ENCODE results near the gene IER5L.
"Not testable (repeated sequence)": the region's sequence is repeated elsewhere in the genome, so short reads cannot be mapped to it uniquely, and the experiment has no call there.

IER5L gene

DNA sequence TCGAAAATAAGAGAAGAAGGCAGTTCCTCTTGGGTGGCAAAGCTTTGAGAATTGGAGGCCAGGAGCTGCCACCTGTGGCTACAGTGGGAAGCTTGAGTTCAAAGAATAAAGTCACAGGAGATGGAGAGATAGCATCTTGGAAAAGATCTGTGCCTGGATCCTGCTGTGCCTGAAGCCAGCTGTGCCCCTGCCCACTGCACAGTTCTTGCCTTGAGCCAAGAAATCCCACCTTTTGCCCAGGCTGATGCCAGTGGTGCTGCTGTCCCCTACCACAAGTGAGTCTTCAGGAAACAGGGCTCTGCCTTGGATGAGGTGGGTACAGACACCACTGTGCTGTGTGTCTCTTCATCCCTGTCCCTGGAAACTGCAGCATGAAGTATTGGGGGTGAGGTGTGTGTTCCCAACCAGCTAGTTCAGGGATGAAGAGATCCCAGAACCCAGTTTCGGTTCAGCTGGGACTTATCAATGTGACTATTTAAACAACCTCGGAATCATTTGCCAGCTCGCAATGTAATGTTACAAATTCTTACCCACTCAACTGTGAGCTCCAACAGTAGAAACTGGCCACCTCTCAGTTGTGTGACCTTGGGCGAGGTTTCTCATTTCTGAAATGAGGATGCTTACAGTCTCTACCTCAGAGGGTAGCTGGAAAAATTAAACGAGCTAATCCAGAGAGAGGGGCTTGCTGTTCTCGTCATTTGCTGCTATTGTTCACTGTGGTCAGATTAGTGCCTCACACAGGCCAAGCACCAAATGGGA, 5.9 kb downstream of the IER5L start:
- no peak for DNase-seq (ENCODE audit: low read depth)
- TF ChIP-seq, protein P1, sequence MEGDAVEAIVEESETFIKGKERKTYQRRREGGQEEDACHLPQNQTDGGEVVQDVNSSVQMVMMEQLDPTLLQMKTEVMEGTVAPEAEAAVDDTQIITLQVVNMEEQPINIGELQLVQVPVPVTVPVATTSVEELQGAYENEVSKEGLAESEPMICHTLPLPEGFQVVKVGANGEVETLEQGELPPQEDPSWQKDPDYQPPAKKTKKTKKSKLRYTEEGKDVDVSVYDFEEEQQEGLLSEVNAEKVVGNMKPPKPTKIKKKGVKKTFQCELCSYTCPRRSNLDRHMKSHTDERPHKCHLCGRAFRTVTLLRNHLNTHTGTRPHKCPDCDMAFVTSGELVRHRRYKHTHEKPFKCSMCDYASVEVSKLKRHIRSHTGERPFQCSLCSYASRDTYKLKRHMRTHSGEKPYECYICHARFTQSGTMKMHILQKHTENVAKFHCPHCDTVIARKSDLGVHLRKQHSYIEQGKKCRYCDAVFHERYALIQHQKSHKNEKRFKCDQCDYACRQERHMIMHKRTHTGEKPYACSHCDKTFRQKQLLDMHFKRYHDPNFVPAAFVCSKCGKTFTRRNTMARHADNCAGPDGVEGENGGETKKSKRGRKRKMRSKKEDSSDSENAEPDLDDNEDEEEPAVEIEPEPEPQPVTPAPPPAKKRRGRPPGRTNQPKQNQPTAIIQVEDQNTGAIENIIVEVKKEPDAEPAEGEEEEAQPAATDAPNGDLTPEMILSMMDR (conservative IDR thresholded peaks at IDR 0.05; ENCODE audit: low read depth, low read length): no peak
- no peak overlapping the region for H3K4me3 ChIP-seq (ENCODE audit: low read length)

DNA sequence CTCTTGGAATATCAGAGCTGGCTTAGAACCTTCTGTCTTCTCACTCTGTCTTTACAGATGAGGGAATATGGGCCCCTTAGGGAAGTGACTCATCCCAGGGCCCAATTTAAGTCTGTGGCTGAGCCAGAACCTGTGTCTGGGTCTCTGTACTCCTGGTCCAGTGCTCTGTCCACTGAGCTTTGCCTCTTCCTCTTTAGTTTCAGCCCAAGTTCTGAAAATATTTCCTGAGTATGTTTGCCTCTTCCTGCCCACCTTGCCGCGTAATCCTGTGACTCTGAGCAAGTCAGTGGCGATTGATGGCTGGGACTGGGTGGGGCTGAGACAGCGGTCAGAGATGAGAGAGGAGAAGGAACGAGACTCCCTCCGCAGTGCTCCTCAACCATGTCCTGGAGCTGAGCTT, 7.8 kb downstream of the IER5L start:
- TF ChIP-seq, protein P1 (conservative IDR thresholded peaks at IDR 0.05; ENCODE audit: low read depth, low read length): no peak
- no peak for DNase-seq (ENCODE audit: low read depth)
- no peak overlapping the region for H3K4me3 ChIP-seq (ENCODE audit: low read length)

DNA sequence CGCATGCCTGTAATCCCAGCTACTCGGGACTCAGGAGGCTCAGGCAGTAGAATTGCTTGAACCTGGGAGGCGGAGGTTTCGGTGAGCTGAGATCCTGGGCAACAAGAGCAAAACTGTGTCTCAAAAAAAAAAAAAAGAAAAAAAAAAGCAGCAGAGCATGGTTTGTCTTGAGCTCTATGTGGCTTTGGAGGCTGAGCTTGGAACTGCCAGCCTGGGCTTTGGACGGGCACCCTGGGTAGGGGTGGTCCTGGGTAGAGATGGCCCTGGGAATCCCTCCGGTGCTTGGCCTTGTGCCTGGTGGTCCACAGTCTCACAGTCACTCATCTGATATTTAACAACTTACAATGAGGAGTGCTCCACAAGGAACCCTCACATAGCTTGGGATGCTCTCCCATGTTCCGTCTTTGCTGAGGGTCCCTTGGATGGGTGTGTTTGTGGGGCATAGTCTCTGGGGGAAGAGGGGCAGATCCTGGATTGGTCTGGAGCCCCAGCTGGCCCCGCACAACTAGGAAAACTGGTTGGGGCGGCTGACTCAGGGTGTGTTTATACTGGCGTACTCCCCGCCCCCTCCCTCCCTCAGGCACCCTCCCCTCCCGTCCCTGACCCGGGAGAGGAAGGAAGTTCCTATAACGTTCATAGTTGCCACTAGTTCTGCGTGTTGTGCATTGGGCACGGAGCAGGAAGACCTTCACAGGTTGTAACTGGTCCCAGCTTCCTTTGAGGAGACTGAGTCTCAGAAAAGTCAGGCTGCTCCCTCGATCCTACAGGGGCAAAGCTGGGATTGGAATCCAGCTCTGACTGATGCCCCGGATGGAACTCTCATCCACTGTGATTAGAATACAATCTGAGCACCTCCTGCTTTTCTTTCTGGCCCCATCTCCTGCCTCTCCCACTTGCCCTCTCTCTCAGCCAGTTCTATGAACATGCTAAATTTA, 11.2 kb downstream of the IER5L start:
- H3K4me3 ChIP-seq (ENCODE audit: low read length): no peak overlapping the region
- TF ChIP-seq, protein P1 (conservative IDR thresholded peaks at IDR 0.05; ENCODE audit: low read depth, low read length): no peak
- no peak for DNase-seq (ENCODE audit: low read depth)

DNA sequence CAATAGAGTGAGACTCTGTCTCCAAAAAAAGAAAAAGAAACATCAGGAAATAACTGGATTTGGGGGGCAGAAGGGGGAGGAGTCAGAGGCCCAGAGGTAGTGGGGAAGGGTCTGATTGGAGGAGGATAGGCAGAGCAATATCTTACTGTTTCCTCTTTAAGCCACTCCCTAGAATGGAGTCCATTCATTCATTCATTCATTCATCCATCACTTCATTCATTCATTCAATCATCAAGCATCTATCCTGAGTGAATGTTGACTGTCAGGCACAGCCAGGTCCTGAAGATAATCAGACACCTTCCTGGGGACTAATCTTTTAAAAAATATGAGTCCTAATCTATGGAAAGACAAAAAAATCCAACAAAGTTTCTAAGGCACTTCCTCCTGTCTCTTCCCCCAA, 12.9 kb downstream of the IER5L start:
- no peak for DNase-seq (ENCODE audit: low read depth)
- H3K4me3 ChIP-seq (ENCODE audit: low read length): no peak overlapping the region
- TF ChIP-seq, protein P1 (conservative IDR thresholded peaks at IDR 0.05; ENCODE audit: low read depth, low read length): no peak

DNA sequence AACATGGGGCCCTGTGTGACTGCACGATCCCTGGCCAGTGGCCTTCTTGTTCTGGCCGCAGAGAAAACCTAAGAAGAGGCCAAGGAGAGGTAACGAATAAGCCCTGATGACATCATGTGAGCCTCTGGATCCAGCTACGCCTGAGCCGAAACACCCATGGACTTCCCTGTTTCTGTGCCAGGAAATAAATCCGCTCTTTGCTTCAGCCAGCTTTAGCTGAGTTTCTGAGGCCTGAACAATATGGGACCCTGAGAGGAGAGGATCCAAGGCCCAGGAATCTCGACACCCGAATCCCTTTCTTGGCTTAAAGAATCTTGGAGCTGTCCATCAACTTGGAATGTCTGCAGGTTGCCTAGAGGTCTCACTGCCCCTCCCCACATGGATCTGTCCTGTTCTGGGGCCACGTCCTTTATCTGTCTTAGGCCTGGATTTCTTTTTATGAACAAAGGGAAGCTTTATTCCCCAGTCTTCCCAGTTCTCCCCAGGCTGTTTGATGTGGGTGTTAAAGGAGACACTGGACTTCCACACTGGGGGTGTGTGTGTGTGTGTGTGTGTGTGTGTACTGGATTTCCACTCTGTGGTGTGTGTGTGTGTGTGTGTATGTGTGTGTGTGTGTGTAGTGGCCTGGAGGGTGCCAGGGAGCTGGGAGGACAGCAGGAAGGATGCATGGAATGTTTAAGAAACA, 13.7 kb downstream of the IER5L start:
- H3K4me3 ChIP-seq (ENCODE audit: low read length): no peak overlapping the region
- DNase-seq (ENCODE audit: low read depth): peak; percentile 97
- TF ChIP-seq, protein P1 (conservative IDR thresholded peaks at IDR 0.05; ENCODE audit: low read depth, low read length): no peak

DNA sequence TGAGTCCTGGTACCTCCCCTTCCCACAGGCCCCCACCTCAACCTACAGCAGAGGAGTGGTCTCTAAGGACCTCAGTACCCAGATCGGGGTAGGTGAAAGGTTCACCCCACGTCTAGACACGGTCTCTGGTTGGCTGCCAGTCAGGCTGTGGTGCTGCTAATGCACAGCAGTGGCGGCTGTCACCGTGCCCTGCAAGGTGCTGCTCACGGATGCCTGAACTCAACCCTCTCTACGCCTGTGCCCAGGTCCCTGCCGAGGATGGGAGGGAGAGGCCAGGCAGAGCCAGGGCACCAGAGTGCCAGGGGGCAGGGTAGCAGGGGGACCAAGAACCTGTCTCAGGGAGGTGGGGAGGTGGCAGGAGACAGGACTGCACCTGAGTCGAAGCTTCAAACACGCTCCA, 14.3 kb downstream of the IER5L start:
- TF ChIP-seq, protein P1 (conservative IDR thresholded peaks at IDR 0.05; ENCODE audit: low read depth, low read length): no peak

DNA sequence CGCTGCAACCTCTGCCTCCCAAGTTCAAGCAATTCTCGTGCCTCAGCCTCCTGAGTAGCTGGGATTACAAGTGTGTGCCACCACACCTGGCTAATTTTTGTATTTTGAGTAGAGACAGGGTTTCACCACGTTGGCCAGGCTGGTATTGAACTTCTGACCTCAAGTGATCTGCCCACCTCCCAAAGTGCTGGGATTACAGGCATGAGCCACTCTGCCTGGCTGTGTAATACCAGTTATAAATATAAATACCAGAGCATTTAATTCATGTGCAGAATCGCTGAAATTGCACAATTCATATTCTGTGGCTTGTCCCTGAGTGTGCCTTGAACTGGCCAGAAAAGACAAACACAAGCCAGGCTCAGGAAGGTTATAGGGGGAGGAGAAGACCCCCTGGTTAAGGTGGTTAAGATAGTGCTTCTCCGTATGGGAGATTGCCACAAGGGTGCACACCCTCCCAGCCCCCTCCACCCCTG, 14.8 kb downstream of the IER5L start:
- not testable (repeated sequence) for H3K4me3 ChIP-seq (ENCODE audit: low read length); DNase-seq (ENCODE audit: low read depth)

More for the DNA sequence above, 14.3 kb downstream of the IER5L start:
- no peak for DNase-seq (ENCODE audit: low read depth)
- H3K4me3 ChIP-seq (ENCODE audit: low read length): no peak overlapping the region

Data from retinal pigment epithelial cell (primary cell).